HG02623 (cell line): Measurements from ENCODE around the gene PLEKHA3.
"Not testable (repeated sequence)": the region's sequence is repeated elsewhere in the genome, so short reads cannot be mapped to it uniquely, and the experiment has no call there.

Experiments used
- ATAC-seq: cut with Tn5 transposase; IDR thresholded peaks from one replicate; pipeline ENCODE4 v1.9.1; 2021; ENCODE audit warnings: moderate library complexity; ENCODE audit not compliant: unreplicated experiment

The PLEKHA3 gene

DNA sequence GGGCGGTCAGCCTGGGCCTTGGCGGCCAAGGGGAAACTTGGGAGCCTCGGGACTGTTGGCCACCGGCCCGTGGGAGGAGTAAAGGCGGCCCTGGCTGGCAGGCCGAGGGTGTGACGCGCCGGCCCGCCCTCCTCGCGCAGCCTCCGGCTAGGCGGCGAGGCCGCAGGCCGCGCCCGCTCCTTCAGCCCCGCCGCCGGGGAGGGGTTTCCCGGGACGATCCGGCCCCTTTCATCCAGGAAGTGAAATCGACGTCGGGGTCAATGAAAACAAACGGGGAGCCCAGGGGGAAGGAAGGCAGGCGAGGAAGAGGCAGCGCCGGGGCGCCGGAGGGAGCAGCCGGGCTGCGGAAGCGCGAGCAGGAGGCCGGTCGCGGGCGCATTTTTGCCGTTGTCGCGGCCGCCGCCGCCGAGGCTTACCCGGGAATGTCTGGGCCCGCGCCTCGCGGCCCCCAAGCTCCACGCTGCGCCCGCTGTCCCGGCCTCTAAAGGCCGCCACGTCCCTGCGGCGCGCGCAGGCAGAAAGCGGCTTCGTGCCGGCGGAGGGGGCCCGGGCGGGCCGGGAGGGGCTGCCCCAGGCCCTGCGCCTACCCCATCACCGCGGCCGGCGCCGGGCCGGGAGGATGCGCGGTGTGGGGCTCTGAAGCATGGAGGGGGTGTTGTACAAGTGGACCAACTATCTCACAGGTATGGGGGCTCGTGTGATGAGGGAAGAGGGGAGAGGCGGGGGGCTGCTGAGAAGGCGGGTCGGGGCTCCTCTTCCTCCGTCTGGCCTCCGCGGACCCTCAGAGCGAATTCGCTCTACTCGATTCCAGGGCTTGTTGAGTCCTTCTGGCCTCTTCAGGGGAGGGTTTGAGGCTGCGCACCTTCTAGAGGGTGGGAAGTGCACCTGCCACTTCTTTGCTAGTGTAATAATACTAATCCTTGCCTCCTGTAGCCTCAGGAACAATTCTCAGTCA is at the start of gene PLEKHA3:
Gene PLEKHA3, plus strand, starts transcription at position 231 of the 955 bp plus-strand sequence. Its CDS starts 413 bp downstream, at position 644.
- ATAC-seq, result peak; percentile 61

GRCh38 chr2:178436662-178437061 is 43.6 kb upstream of the PLEKHA3 start:
- no peak for ATAC-seq

- no peak for ATAC-seq
Measured at GRCh38 chr2:178441426-178441825, 38.8 kb upstream of the PLEKHA3 start.

DNA sequence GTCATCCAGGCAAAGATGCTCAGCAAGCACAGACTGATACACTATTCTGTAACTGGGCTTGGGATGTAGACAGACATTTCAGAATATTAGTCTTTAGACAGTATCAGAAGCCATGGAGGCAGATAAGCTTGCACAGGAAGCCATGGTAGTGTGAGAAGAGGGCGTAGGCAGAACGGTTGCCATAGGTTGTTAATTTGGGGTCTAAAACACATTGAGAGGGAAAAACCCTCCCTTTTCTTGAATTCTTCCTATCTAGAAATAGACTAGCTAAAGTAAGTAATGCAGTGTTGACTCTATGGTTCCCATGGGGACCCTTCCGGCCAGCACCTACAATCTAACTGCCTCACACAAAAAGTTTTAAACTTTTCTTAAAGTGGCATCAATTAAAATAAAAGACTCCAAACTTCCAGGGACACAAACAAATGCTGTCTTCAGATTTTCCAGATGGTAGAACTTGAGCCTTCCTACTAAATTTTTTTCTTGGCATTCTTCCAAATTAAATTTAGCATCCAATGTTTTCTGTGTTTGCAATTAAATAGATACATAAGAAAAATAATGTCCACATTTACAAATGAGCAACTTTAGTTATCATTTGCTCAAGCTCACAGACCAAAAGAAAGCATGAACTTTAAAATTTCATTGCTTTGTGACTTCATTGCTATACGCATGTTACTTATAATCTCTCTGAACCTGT is 31.1 kb upstream of the PLEKHA3 start:
- ATAC-seq, result no peak

DNA sequence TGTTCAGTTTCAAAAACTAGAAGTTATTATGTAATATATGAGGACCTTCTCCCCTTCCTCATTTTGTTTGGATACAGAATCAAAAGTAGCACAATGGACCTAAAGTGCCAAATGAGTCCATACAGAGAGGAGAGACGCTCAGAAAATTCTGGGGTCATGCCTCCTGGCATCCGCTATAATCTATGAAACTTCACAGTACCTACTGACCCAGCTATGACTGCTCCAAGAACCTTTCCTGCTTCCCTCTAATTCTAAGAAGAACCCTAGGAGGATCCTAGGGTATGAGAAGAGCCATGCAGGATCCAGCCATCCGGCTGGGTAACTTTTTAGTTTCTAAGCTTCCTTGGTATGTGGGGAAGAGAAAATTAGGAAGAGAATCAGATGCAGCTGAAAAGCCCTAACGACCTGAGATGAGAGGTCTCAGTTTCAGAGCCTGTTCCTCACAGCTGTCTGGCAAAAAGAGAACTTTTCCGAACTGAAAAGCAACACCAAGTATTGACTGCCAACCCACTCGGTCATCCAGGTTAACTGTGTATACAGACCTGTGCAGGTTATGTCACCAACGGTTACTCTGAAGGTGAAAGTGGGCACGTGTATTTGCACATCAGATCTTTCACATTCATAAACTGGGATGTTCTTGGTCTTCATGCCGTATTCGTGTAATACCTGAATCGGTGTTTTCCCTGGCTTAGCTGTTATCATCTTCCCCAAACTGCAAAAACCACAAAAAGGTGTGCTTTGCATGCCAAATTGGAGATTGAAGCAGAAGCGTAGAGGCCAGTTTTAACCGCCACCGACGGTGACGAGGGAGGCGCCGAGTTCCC is 30.3 kb upstream of the PLEKHA3 start:
- peak; percentile 8 for ATAC-seq

GRCh38 chr2:178450524-178450773 is 29.8 kb upstream of the PLEKHA3 start:
- peak; percentile 33 for ATAC-seq

DNA sequence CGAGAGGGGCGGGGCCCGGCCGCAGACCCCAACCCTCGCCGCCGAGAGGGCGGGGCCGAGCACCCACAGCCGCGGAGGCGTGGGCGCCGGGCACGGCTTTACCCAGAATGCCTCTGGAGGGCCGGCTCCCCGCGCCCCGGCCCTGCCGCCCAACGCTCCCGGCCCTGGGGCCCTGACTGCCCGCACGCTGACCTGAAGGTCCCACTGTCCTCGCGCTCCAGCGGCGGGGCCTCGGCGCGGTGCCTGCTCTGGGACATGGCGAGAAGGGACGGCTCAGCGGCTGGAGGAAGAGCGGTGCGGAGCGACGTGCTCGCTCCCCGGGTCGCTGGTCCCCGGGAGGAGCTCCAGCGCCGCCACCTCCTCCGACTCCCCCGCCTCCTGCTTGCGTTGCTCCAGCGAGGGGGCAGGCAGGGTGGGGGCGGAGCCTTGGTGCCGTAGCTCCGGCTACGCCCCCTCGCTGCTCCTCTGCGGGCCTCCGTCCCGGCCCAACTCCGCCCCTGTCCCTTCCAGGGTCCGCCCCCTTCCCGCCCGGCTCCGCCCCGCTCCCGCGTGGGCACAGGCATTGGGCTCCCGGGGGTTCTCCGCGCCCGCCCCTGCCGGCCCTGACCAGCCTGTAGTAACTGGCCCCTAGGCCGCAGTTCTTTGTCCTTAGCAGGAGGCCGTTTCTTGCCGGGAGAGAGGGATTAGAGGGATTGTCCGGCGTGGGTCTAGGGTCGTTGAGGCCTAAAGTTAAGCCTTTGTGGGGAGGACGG is 29.3 kb upstream of the PLEKHA3 start, which contains the start of the genes PJVK and PRKRA:
Gene PJVK, plus strand, starts transcription at position 605 of the 752 bp plus-strand sequence. CDS start 2,032 bp downstream, outside the sequence.
Gene PRKRA, minus strand, starts transcription at position 402 of the 752 bp plus-strand sequence. Its CDS starts 145 bp downstream, at position 257.
- ATAC-seq, result peak; percentile 76

DNA sequence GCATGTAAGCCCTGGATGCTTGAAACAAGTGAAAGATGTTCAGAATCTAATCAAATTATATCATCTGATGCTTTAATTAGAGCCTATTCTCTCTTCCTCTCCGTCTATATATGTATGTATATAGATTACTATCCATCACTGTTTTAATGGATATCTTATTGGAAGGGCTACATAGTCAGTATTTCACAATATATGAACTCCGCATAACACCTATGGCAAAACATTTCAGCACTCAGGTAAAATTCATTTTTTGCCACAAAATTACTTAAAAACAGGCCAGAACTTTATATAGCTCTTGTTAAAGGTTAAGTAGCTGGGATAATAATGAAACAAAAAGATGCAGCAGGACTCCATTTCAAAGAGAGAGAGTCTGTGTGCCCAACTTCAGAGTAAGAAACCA is 27.9 kb upstream of the PLEKHA3 start:
- ATAC-seq, result no peak

GRCh38 chr2:178452870-178453269 is 27.4 kb upstream of the PLEKHA3 start:
- ATAC-seq, result no peak

- ATAC-seq, result no peak
Measured at GRCh38 chr2:178455947-178456346, 24.3 kb upstream of the PLEKHA3 start.

- no peak for ATAC-seq
Measured at GRCh38 chr2:178457390-178457886, 22.8 kb upstream of the PLEKHA3 start.

GRCh38 chr2:178469219-178469849 is 10.9 kb upstream of the PLEKHA3 start:
- ATAC-seq, result no peak

GRCh38 chr2:178471313-178471712 is 8.9 kb upstream of the PLEKHA3 start:
- ATAC-seq, result not testable (repeated sequence)

DNA sequence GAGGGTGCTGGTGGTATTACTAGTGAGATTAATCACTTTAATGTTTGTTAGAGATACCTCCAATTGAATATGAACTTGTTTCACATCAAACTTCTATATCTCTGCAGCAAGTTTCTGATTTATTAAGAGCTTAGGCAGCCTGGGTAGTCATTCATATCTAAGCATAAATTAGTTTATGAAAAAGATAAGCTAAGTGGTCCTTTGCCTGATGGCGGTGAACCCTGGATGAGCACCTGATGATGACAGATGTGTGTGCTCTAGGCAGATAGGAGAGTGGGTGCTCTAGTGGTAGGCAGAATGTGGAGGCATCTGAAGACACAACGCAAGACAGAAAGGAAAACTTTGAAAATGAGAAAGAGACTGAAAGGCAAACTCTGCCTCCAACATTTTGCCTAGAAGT is 6.9 kb upstream of the PLEKHA3 start:
- ATAC-seq, result no peak

GRCh38 chr2:178473931-178474330 is 6.3 kb upstream of the PLEKHA3 start:
- no peak for ATAC-seq

- ATAC-seq, result no peak
Measured at GRCh38 chr2:178474560-178474959, 5.7 kb upstream of the PLEKHA3 start.

DNA sequence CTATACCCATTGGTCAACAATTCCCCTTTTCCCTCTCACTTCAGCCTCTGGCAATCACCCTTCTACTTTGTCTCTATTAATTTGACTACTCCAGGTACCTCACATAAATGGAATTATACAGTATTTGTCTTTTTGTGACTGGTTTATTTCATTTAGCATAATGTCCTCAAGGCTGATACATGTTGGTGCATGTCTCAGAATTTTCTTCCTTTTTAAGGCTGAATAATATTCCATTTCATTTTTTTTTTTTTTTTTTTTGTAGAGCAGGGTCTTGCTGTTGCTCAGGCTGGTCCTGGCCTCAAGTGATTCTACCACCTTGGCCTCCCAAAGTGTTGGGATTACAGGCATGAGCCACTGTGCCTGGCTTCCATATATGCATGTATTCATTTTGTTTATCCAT is 3.8 kb upstream of the PLEKHA3 start:
- ATAC-seq, result no peak

GRCh38 chr2:178477443-178478129 is 2.7 kb upstream of the PLEKHA3 start:
- no peak for ATAC-seq

DNA sequence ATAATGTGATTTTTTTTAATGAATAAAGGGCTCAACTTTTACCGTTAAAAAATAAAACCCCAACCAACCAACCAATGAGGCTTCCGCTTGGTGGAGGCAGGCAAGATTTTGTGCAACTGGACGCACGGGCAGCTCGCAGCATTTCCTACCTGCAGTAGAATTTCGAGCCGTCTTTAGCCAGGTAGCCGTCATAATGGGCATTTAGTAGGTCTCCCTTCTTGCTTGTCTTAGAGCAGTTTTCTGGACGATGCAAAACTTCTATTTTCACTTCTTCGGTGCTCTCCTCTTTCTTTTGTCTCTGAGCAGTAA is 2.2 kb upstream of the PLEKHA3 start:
- peak; percentile 1 for ATAC-seq
